ENCODE data around the gene RACK1.

DNA sequence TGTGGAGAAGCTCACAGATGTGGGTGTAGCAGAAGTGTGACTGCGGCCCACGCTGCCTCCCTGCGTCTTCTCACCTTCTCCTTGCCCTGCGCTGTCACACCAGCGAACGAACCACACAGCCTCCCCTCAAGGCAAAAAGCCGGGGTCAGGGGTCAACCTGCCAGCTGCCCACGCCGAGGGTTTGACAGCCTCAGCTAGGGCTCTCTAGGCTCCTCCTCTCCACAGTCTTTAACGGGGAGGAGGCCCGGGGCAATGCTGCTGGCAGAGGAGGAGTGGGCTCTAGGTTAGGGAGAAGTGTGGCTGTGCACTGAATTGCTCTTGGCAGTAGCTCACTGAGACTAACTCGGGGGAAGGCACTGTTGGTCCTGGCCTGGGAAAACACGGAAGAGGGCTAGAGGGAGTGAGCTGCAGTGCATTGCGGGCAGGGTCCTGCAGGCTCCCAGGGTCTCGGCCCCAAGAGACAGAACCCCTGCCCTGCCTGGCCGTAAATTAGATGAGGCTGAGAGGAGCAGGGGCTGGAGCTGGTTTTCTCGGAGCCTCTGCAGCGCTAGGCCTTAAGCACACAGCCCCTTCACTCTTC lies 21.5 kb upstream of the RACK1 start:
- TF ChIP-seq, protein P1, sequence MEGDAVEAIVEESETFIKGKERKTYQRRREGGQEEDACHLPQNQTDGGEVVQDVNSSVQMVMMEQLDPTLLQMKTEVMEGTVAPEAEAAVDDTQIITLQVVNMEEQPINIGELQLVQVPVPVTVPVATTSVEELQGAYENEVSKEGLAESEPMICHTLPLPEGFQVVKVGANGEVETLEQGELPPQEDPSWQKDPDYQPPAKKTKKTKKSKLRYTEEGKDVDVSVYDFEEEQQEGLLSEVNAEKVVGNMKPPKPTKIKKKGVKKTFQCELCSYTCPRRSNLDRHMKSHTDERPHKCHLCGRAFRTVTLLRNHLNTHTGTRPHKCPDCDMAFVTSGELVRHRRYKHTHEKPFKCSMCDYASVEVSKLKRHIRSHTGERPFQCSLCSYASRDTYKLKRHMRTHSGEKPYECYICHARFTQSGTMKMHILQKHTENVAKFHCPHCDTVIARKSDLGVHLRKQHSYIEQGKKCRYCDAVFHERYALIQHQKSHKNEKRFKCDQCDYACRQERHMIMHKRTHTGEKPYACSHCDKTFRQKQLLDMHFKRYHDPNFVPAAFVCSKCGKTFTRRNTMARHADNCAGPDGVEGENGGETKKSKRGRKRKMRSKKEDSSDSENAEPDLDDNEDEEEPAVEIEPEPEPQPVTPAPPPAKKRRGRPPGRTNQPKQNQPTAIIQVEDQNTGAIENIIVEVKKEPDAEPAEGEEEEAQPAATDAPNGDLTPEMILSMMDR (IDR thresholded peaks at IDR 0.05; ENCODE audit: low read depth, low read length): no peak
- no peak for TF ChIP-seq EZH2phosphoT487 (IDR thresholded peaks at IDR 0.05; ENCODE audit: low read depth)

All from OCI-LY3 (cell line).